Measurements from ENCODE around the gene HSPA12B.
A peak's percentile ranks its signal among the peaks of the same experiment; 100 is the strongest.

Gene HSPA12B

GRCh38 chr20:3784216-3784853 is 51.9 kb downstream of the HSPA12B start:
- Histone ChIP-seq H3K4me1 (ENCODE audit: insufficient read depth, low read length, severe bottlenecking) (peaks cover 52% of the 10 kb centered on the region), H3F3A (ENCODE audit: insufficient read depth, low read length) (no peaks in the 10 kb centered on the region), H3K27me3 (ENCODE audit: insufficient read depth, low read length) (no peaks in the 10 kb centered on the region), H3K27ac (ENCODE audit: low read depth, low read length, poor library complexity, severe bottlenecking) (no peak overlapping the region), H3K36me3 (ENCODE audit: insufficient read depth, low read length) (peaks cover 4% of the 10 kb centered on the region), H2AFZ (ENCODE audit: low read length) (no peak overlapping the region), H4K20me1 (ENCODE audit: insufficient read depth, low read length) (no peaks in the 10 kb centered on the region), H3K4me3 (ENCODE audit: low read depth, low read length, poor library complexity, severe bottlenecking) (peak overlapping the region; percentile 45), H3K9me2 (ENCODE audit: low read depth, low read length) (no peaks in the 10 kb centered on the region), H3K4me2 (ENCODE audit: low read length) (peak overlapping the region; percentile 96; the same call in 1 of the 2 replicates), H3K79me2 (ENCODE audit: insufficient read depth, low read length) (no peaks in the 10 kb centered on the region), H3K9me3 (ENCODE audit: low read length) (no peaks in the 10 kb centered on the region), H3K9ac (ENCODE audit: low read length) (no peak overlapping the region)
- TF ChIP-seq CTCF (IDR thresholded peaks at IDR 0.05; ENCODE audit: low read length) (no peak), EZH2 (IDR thresholded peaks at IDR 0.05; ENCODE audit: borderline replicate concordance, low read length) (no peak)

DNA sequence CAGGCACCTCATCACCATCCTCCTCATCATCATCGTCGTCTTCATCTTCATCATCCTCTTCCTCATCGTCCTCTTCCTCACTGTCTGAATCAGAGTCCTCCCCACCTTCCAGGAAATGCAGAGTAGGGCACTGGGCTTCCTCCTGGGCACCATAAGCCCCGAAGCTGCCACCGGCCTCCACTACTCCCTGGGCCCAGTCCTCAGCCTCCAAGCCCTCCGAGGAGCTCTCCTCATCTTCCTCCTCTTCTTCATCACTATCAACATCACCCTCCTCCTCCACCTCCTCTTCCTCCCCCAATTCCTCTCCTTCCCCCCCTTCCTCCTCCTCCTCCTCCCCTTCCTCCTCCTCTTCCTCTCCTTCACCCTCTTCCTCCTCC is 52.4 kb downstream of the HSPA12B start:
- Histone ChIP-seq H3K27me3 (ENCODE audit: insufficient read depth, low read length) (no peaks in the 10 kb centered on the region), H4K20me1 (ENCODE audit: insufficient read depth, low read length) (no peaks in the 10 kb centered on the region), H3K79me2 (ENCODE audit: insufficient read depth, low read length) (no peaks in the 10 kb centered on the region), H3K9me2 (ENCODE audit: low read depth, low read length) (no peaks in the 10 kb centered on the region), H3K9me3 (ENCODE audit: low read length) (no peaks in the 10 kb centered on the region), H3K27ac (ENCODE audit: low read depth, low read length, poor library complexity, severe bottlenecking) (no peak overlapping the region), H3K4me3 (ENCODE audit: low read depth, low read length, poor library complexity, severe bottlenecking) (peak overlapping the region; percentile 45), H2AFZ (ENCODE audit: low read length) (no peak overlapping the region), H3F3A (ENCODE audit: insufficient read depth, low read length) (no peaks in the 10 kb centered on the region), H3K9ac (ENCODE audit: low read length) (no peak overlapping the region), H3K4me2 (ENCODE audit: low read length) (peak overlapping the region; percentile 96), H3K4me1 (ENCODE audit: insufficient read depth, low read length, severe bottlenecking) (peaks cover 52% of the 10 kb centered on the region), H3K36me3 (ENCODE audit: insufficient read depth, low read length) (peaks cover 4% of the 10 kb centered on the region)
- TF ChIP-seq EZH2 (IDR thresholded peaks at IDR 0.05; ENCODE audit: borderline replicate concordance, low read length): no peak
- no peak for TF ChIP-seq CTCF (IDR thresholded peaks at IDR 0.05; ENCODE audit: low read length)

GRCh38 chr20:3785240-3786125 is 53.0 kb downstream of the HSPA12B start:
- peak overlapping the region; percentile 79 for H3K9ac ChIP-seq (ENCODE audit: low read length)
- no peak overlapping the region for H2AFZ ChIP-seq (ENCODE audit: low read length)
- H3K9me3 ChIP-seq (ENCODE audit: low read length): no peaks in the 10 kb centered on the region
- H3K4me2 ChIP-seq (ENCODE audit: low read length): peak overlapping the region; percentile 96
- H3K4me1 ChIP-seq (ENCODE audit: insufficient read depth, low read length, severe bottlenecking): peaks cover 51% of the 10 kb centered on the region
- no peaks in the 10 kb centered on the region for H4K20me1 ChIP-seq (ENCODE audit: insufficient read depth, low read length)
- no peaks in the 10 kb centered on the region for H3K9me2 ChIP-seq (ENCODE audit: low read depth, low read length)
- peaks cover 4% of the 10 kb centered on the region for H3K36me3 ChIP-seq (ENCODE audit: insufficient read depth, low read length)
- H3K27me3 ChIP-seq (ENCODE audit: insufficient read depth, low read length): no peaks in the 10 kb centered on the region
- H3F3A ChIP-seq (ENCODE audit: insufficient read depth, low read length): no peaks in the 10 kb centered on the region
- no peaks in the 10 kb centered on the region for H3K79me2 ChIP-seq (ENCODE audit: insufficient read depth, low read length)
- no peak overlapping the region for H3K27ac ChIP-seq (ENCODE audit: low read depth, low read length, poor library complexity, severe bottlenecking)
- H3K4me3 ChIP-seq (ENCODE audit: low read depth, low read length, poor library complexity, severe bottlenecking): peak overlapping the region; percentile 73
- TF ChIP-seq EZH2 (IDR thresholded peaks at IDR 0.05; ENCODE audit: borderline replicate concordance, low read length) (no peak), CTCF (IDR thresholded peaks at IDR 0.05; ENCODE audit: low read length) (no peak)
